NCI-H146 treated with DMSO at 0.1 percent for 48 hours (cell line): ENCODE data around the gene PTCHD4.

ENCODE experiments used
- DNase-seq: peaks from one replicate; lab custom pipeline; 2025; ENCODE audit not compliant: unreplicated experiment; lab: John Stamatoyannopoulos, UW

PTCHD4 gene

GRCh38 chr6:48099713-48100587, 11.0 kb downstream of the PTCHD4 start:
- peak; percentile 9 for DNase-seq

GRCh38 chr6:48098923-48099322, 12.1 kb downstream of the PTCHD4 start:
- DNase-seq, result peak; percentile 32

DNA sequence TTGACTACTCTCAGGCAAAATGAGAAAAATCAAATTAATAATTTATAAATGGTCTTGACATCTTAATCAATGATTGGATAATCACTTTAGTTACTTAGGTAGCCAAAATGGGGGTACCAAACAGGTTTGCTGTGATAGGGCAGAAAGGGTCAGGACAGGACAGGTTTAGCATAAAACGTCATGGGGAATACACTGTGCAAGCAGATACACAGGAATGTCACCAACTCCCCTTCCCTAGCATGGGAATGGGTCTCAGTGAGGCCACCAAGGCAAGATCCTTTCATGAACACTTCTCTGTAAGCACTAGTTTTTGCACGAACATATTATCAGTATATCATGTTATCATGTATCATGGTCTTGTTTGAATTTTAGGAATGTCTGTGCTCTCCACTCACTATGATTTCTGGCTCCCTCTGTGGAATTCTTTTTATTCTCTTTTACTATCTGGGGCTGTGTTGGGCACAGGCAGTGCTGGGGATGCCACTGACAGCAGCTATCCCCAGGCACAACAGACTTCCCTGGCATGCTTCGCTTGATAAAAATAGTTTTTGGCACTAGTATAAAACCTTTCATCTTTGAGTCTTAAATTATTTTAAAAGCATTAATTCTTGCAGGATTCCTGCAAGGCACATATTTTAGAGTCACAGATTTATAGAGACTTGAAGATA, 18.3 kb downstream of the PTCHD4 start:
- DNase-seq, result no peak

GRCh38 chr6:48090546-48090945, 20.5 kb downstream of the PTCHD4 start:
- no peak for DNase-seq

DNA sequence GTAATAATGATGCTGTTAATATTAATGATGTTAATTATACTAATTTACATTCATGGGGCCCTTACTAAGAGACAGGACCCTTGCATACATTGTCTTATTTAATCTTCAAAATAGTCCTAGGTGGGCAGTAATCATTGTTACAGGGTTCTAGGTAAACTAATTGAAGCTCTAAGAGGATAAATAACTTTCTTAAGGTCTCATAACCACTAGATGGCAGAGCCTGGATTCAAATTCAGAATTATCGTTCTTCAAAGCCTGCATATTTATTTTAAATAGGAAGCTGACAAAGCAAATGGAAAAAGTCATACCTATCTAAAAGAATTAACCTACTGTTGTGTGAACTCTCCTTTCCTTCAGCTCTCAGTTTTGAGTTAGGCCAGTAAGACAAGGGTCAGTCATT, 23.5 kb downstream of the PTCHD4 start:
- DNase-seq, result no peak

DNA sequence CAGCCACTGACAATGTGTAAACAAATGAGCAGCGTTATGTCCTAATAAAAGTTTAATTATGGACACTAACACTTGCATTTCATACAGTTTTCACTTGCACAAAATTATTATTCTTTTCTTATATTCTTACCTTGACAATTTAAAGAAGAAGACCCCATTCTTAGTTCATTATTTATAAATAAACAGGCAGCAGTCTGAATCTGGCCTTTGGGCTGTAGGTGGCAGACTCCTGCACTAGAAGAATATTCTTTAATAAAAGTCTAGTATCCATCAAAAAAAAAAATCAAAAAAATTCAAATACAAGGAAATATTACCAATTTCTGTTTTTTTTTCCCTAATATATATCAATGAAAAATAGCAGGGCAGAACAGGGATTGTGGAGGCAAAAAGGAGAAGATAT, 24.8 kb downstream of the PTCHD4 start:
- no peak for DNase-seq

- DNase-seq, result no peak
Observed at GRCh38 chr6:48085131-48085741, 25.8 kb downstream of the PTCHD4 start.

GRCh38 chr6:48084201-48084600, 26.8 kb downstream of the PTCHD4 start:
- DNase-seq, result no peak

GRCh38 chr6:48080227-48081009, 30.6 kb downstream of the PTCHD4 start:
- DNase-seq, result peak; percentile 95

GRCh38 chr6:48078120-48078519, 32.9 kb downstream of the PTCHD4 start:
- no peak for DNase-seq

- DNase-seq, result no peak
Observed at GRCh38 chr6:48075181-48075580, 35.8 kb downstream of the PTCHD4 start.

DNA sequence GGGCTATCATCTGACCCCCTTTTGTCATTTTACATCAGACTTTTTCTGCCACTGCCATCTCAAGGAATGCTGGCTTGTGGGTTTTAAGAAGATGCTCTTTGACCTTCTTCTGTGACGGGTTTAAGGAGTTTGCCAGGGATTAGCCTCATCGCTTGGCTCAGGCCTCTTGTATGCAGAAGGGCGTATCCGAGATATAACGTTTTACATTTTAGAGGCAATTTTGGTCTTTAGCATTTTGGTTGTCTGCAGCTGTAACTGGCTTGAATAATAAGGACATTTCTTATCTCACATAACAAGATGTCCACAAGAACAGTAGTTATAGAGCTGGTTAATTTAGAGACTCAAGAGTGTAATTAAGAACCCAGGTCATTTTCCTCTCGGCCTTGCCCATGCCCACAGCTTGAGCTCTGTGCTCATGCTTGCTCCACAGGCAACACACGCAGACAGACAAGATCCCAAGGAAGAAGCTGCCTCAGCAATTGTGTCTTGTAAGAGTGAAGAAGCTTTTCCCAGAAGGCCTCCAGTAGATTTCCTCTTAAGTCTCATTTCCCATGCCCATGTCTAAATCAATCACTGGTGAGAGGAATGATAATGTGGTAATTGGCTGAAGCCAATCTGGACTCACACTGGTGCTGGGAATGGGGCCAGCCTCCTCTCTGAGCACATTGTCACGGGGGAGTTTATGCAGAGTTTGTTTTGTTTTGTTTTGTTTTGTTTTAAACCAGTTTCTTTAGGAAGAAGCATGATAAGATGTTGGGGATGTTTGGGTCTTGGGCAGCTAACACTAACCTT, 36.8 kb downstream of the PTCHD4 start:
- DNase-seq, result no peak

DNA sequence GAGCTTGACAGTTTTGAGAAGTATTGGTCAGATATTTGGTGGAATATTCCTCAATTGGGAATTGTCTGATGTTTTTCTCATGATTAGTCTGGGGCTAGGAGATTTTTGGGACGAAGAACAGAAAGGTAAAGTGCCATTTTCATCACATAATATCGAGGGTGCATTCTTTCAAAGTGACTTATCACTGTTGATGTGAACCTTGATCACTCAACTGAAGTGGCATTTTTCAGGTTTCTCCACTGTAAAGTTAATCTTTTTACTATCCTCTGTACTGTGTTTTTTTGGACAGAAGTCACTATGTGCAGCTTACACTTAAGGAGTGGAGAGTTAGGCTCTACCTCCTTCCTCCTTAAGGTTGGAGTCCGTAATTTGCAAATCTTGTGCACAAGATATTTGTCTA, 39.2 kb downstream of the PTCHD4 start:
- no peak for DNase-seq

DNA sequence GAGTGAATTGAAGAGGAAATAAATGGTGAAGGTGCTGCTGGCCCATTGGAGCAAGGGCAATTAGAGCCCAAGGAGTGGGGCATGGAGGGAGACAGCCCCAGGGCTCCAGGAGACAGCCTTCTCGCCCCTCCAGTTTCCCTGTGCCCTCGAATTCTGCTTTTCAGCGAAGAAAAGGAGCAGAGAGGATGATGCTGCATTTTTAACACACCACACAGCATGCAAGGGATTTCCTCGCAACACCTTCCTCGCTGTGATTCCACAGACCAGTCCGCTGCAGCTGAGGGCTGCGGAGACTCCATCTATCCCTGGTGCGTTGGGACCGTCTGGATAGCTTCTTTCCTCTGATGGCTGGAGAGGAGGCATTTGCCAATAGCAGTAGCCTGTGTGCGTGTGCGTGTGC, 41.7 kb downstream of the PTCHD4 start:
- peak; percentile 27 for DNase-seq

DNA sequence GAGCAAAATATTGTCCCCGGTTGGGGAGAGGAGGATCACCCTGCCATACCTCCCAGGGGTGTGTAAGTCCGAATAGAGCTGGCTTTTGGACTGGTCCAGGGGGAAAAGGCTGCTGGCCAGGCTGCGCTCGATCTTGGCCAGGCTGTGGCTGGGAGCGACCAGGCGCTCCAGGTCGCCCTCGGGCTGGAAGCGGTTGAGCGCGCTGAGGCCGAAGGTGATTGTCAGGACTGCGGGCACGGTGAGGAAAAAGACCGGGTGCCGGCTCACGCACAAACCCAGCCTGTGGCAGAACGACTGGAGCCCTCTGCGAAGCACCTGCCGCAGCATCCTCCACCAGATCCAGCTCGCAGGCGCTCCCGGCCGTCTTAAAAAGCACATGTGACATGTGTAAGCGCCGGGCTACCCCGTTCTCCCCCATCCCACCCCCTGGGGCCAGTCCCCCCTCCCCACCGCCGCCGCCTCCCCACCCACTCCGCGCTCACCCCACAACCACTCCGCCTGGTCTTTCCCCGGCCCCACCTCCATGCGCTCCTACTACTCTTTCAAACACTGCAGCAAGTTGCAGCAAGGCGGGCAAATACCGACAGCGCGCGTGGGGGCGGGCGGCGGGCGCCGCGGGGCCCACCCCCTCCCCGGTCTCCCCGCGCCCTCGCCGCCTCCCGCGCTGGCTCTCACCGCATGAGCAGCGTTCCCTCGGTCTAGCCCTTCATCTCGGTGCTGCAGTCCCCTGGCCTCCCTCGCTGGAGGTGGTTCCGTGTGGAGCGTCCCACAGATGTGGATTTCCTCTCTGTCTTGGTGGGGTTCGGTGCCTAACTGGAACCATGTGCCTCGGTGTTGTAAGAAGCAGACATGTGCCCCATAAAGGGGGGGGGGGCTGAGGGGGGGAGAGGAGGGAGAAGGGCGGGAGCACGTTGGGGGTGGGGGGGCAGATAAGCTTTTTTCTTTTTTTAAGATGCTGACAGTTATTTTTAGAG, 42.4 kb downstream of the PTCHD4 start:
- peak; percentile 66 for DNase-seq

DNA sequence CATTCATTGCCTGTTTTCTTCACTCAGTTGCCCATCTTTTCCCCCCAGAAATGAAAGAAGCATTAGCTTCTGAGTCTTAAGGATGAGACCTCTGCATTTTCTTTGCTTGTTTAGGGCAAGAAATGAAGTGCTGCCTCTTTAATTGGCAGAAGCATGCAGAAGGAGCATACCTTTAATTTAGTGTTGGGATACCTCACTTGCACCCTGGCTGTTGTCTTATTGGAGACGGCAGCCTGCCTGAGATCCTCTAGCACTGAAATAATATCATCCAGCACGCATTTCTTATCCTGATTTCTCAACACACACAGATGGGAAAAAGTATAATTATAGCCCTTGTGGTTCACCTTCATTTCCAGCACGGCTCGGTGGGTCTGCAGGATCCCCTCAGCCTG, 43.1 kb downstream of the PTCHD4 start:
- DNase-seq, result peak; percentile 31

DNA sequence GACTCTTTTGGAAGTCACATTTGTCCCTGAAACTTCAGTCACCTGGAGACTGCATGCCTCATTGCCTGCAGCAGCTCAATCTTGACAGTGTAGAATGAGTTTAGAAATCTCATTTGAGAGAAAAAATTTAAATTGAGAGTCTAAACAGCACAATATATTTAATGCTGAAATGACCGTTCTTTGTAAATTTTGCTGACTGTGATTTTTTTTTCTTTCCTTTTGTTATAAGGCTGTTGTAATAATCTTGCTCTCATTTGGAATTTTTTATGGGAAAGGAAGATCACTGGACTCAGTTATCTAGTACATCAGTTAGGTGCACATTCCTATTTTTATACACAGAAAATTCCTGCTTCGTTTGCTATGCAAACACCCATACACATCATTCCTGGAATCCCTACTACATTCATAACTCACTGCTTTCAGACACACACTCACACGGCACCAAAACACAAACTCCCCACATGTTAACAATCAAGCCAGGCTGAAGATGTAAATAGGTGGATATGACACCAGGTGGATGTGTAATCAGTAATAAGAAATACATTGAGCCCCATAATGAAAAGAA, 43.8 kb downstream of the PTCHD4 start:
- peak; percentile 10 for DNase-seq

DNA sequence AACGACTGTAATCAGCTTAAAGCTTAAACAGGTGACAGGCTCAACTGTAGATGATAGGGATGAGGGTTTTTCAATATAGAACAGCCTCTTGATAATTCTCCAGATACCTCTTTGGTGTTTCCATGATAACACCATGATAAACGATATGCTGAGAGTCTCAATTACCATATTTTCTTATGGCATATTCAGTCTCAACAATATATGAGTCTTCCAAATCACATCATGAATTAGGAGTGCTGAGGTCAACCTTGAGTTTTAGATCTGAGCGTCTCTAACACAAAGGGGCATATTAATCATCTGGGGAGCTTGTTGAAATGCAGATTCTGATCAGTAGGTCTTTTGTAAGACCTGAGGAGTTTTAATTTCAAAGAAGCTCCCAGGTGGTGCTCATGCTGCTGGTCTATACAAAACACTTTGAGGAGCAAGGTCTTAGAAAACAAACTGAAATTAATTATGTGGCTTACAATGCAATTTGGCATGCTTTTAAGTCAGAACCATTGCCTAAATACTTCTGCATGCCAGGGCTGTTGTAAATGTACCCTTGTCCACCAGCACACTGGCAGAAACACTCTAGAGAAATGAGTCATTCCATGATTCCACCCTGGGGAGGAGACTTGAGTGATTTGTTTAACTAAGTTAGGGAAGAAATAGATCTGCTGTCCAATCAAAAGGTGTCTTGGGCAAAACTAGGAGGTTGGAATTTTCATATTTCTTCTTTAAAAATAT, 49.6 kb downstream of the PTCHD4 start:
- DNase-seq, result no peak
